OCI-LY1 (cell line): Measurements from ENCODE around the gene WFDC2.

Experiments
- CTCF ChIP-seq: fragments of 200-600 bp; sonication (generic), shearing (Covaris generic); IDR thresholded peaks from 2 replicates; pipeline ENCODE4 v1.5.1; 2017; ENCODE audit warnings: mild to moderate bottlenecking, antibody characterized with exemption, low read length, moderate library complexity, mixed read lengths
- EZH2 ChIP-seq: fragments of 200-600 bp; sonication (generic), shearing (Covaris generic); IDR thresholded peaks from 2 replicates; pipeline ENCODE4 v1.8.0; 2017; ENCODE audit warnings: borderline replicate concordance, mixed run types, mild to moderate bottlenecking, antibody characterized with exemption, low read length, moderate library complexity, mixed read lengths

- TF ChIP-seq CTCF = no peak
- TF ChIP-seq EZH2 = no peak
Measured at GRCh38 chr20:45501600-45501999, 32.0 kb downstream of the WFDC2 start.
